ENCODE results near the gene IL20RB. TPM values are rescaled to one million over a fixed set of nuclear protein-coding genes. Genes with fewer than 3 reads are reported as not detected.
"Not testable (repeated sequence)": the region's sequence is repeated elsewhere in the genome, so short reads cannot be mapped to it uniquely, and the experiment has no call there.

IL20RB gene
- total RNA-seq, 1 donor from 2014 or later, result 3.7 TPM

GRCh38 chr3:137011153-137011552, 53.4 kb downstream of the IL20RB start:
- no peak for TF ChIP-seq CTCF (IDR thresholded peaks at IDR 0.05)
- Histone ChIP-seq H3K9me3 (no peaks in the 10 kb centered on the region), H3K36me3 (no peaks in the 10 kb centered on the region), H3K27ac (no peak overlapping the region), H3K4me1 (no peaks in the 10 kb centered on the region), H3K4me3 (no peak overlapping the region), H3K27me3 (no peaks in the 10 kb centered on the region)
- intact Hi-C loops (cut with DNase I), result loop anchor here (10.0 kb wide), 1 partner anchor 256 kb away; the partner anchor contains the start of gene STAG1
- no peak for ATAC-seq
- no peak for DNase-seq

- no peak overlapping the region for H3K27ac ChIP-seq
- intact Hi-C loops (cut with DNase I), result loop anchor here (10.0 kb wide), 1 partner anchor 257 kb away; the partner anchor contains the start of gene STAG1
- TF ChIP-seq CTCF (IDR thresholded peaks at IDR 0.05), result no peak
- H3K4me3 ChIP-seq, result no peak overlapping the region
- ATAC-seq (no peak), DNase-seq (no peak)
- no peaks in the 10 kb centered on the region for H3K36me3 ChIP-seq
- no peaks in the 10 kb centered on the region for H3K9me3 ChIP-seq
- H3K4me1 ChIP-seq, result no peaks in the 10 kb centered on the region
- no peaks in the 10 kb centered on the region for H3K27me3 ChIP-seq
Measured at GRCh38 chr3:137012097-137012501, 54.3 kb downstream of the IL20RB start.

- no peaks in the 10 kb centered on the region for H3K36me3 ChIP-seq
- H3K4me3 ChIP-seq, result peak overlapping the region; percentile 44
- no peak overlapping the region for H3K27ac ChIP-seq
- no peaks in the 10 kb centered on the region for H3K4me1 ChIP-seq
- H3K27me3 ChIP-seq, result no peaks in the 10 kb centered on the region
- no peaks in the 10 kb centered on the region for H3K9me3 ChIP-seq
- intact Hi-C loops (cut with DNase I), result loop anchor here (10.0 kb wide), 1 partner anchor 259 kb away; the partner anchor contains the start of gene STAG1
- peak; percentile 91 for TF ChIP-seq CTCF (IDR thresholded peaks at IDR 0.05)
- ATAC-seq (peak; percentile 99), DNase-seq (peak; percentile 91)
Measured at GRCh38 chr3:137013951-137014688, 56.3 kb downstream of the IL20RB start.

- not testable (repeated sequence) for H3K4me3 ChIP-seq, ATAC-seq, H3K27me3 ChIP-seq, DNase-seq, H3K27ac ChIP-seq, H3K4me1 ChIP-seq, H3K9me3 ChIP-seq, H3K36me3 ChIP-seq
- intact Hi-C loops (cut with DNase I), result loop anchor here (10.0 kb wide), 1 partner anchor 263 kb away; the partner anchor contains the start of gene STAG1
Measured at GRCh38 chr3:137017316-137017715, 59.5 kb downstream of the IL20RB start.

- intact Hi-C loops (cut with DNase I), result no loop called here
- Histone ChIP-seq H3K4me3 (no peak overlapping the region), H3K27me3 (no peaks in the 10 kb centered on the region), H3K9me3 (no peaks in the 10 kb centered on the region), H3K36me3 (no peaks in the 10 kb centered on the region), H3K27ac (no peak overlapping the region), H3K4me1 (no peaks in the 10 kb centered on the region)
- ATAC-seq (no peak), DNase-seq (no peak)
- TF ChIP-seq CTCF (IDR thresholded peaks at IDR 0.05), result no peak
Measured at GRCh38 chr3:137020315-137020714, 62.5 kb downstream of the IL20RB start.

GRCh38 chr3:137020888-137021287, 63.1 kb downstream of the IL20RB start:
- H3K4me3 ChIP-seq, result no peak overlapping the region
- H3K36me3 ChIP-seq, result no peaks in the 10 kb centered on the region
- no peak for ATAC-seq
- no peak for TF ChIP-seq CTCF (IDR thresholded peaks at IDR 0.05)
- intact Hi-C loops (cut with DNase I), result no loop called here
- no peak overlapping the region for H3K27ac ChIP-seq
- no peaks in the 10 kb centered on the region for H3K4me1 ChIP-seq
- H3K9me3 ChIP-seq, result no peaks in the 10 kb centered on the region
- no peaks in the 10 kb centered on the region for H3K27me3 ChIP-seq
- no peak for DNase-seq
